HFFc6 (cell line): ENCODE results near the gene NSDHL. TPM values are rescaled to one million over a fixed set of nuclear protein-coding genes. Genes with fewer than 3 reads are reported as not detected.
"Not testable (repeated sequence)": the region's sequence is repeated elsewhere in the genome, so short reads cannot be mapped to it uniquely, and the experiment has no call there.

Experiments
- DNase-seq: peaks from one replicate; pipeline ENCODE4 v3.0.0-alpha.2; 2018
- H3K27ac Mint-ChIP-seq: 2 replicates; pipeline ENCODE4 v1.8.0; 2020; ENCODE audit warnings: mild to moderate bottlenecking, mixed read lengths
- H3K27me3 Mint-ChIP-seq: 2 replicates; pipeline ENCODE4 v1.8.0; 2021; ENCODE audit warnings: mild to moderate bottlenecking, moderate library complexity, mixed read lengths; ENCODE audit not compliant: insufficient read depth
- H3K36me3 Mint-ChIP-seq: 2 replicates; pipeline ENCODE4 v1.8.0; 2021; ENCODE audit warnings: low read depth, mixed read lengths
- H3K4me1 Mint-ChIP-seq: 2 replicates; pipeline ENCODE4 v1.8.0; 2020; ENCODE audit warnings: low read depth, mixed read lengths
- H3K4me3 Mint-ChIP-seq: 2 replicates; pipeline ENCODE4 v1.8.0; 2020; ENCODE audit warnings: mild to moderate bottlenecking, moderate library complexity, mixed read lengths
- H3K9me3 Mint-ChIP-seq: 2 replicates; pipeline ENCODE4 v1.8.0; 2020; ENCODE audit warnings: mild to moderate bottlenecking, mixed read lengths
- CTCF ChIP-seq: fragments of 200-600 bp; sonication (generic); IDR thresholded peaks from 2 replicates; pipeline ENCODE4 v1.5.0; 2021; ENCODE audit warnings: antibody characterized with exemption, mild to moderate bottlenecking
- total RNA-seq, 6 experiments: library from RNA; stranded (reverse); fragmentation: NEBNext Ultra II Directional; extraction: Animal tissue kit (Norgen Biotek cat#: 25700); gene quantifications; 2 replicates in 1 of 6; 3 replicates in 5 of 6; pipeline ENCODE4 v1.2.3, GENCODE V29; 2021

Gene NSDHL
- total RNA-seq, 6 experiments from 2014 or later, result 18.4 to 20.0 (median 19.1) TPM

- TF ChIP-seq CTCF, result no peak
- Mint-ChIP-seq H3K27me3 (no peaks in the 10 kb centered on the region), H3K4me3 (peak overlapping the region; percentile 98), H3K9me3 (no peaks in the 10 kb centered on the region), H3K4me1 (peaks cover 37% of the 10 kb centered on the region), H3K36me3 (peaks cover 4% of the 10 kb centered on the region; the same call in 1 of the 2 replicates), H3K27ac (peak overlapping the region; percentile 87)
- DNase-seq, result no peak
These were observed 528 bp downstream of the NSDHL start for GRCh38 chrX:152831391-152831790.

- DNase-seq, result no peak
- peaks cover 37% of the 10 kb centered on the region for H3K4me1 Mint-ChIP-seq
- H3K9me3 Mint-ChIP-seq, result no peaks in the 10 kb centered on the region
- no peaks in the 10 kb centered on the region for H3K27me3 Mint-ChIP-seq
- H3K36me3 Mint-ChIP-seq, result peaks cover 4% of the 10 kb centered on the region; the same call in 1 of the 2 replicates
- peak overlapping the region; percentile 45; the same call in 1 of the 2 replicates for H3K27ac Mint-ChIP-seq
- H3K4me3 Mint-ChIP-seq, result peak overlapping the region; percentile 98; the same call in 1 of the 2 replicates
- no peak for TF ChIP-seq CTCF
These were observed 1.7 kb downstream of the NSDHL start for GRCh38 chrX:152832520-152832919.

DNA sequence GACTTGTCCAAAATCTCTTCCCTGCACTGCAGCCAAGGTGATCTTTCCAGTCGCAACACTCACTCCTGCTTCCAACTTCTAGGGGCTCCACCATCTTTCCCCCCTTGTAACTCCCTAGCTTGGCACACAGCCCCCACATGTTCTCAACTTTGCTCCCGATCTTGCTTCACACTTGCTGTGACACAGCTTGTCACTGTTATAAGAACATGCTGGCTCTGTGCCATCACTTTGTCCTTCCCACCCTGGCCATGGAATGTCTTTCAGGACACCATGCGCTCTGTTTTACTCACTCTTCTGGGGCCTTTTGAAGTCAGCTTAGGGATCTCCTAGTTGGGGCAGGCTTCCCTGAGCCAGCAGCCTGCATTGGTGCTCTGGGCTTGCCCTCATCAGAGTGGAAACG lies 2.5 kb downstream of the NSDHL start:
- no peaks in the 10 kb centered on the region for H3K27me3 Mint-ChIP-seq
- peaks cover 37% of the 10 kb centered on the region for H3K4me1 Mint-ChIP-seq
- no peak overlapping the region for H3K4me3 Mint-ChIP-seq
- no peaks in the 10 kb centered on the region for H3K9me3 Mint-ChIP-seq
- DNase-seq, result no peak
- TF ChIP-seq CTCF, result no peak
- H3K27ac Mint-ChIP-seq, result no peak overlapping the region
- peaks cover 4% of the 10 kb centered on the region; the same call in 1 of the 2 replicates for H3K36me3 Mint-ChIP-seq

- not testable (repeated sequence) for H3K27ac Mint-ChIP-seq, H3K27me3 Mint-ChIP-seq, H3K4me3 Mint-ChIP-seq, H3K9me3 Mint-ChIP-seq, H3K36me3 Mint-ChIP-seq, DNase-seq
- H3K4me1 Mint-ChIP-seq, result peaks cover 25% of the 10 kb centered on the region
These were observed 4.6 kb downstream of the NSDHL start for GRCh38 chrX:152835470-152835869.

- Mint-ChIP-seq H3K27me3 (no peaks in the 10 kb centered on the region), H3K4me1 (no peaks in the 10 kb centered on the region), H3K27ac (no peak overlapping the region), H3K4me3 (no peak overlapping the region), H3K36me3 (no peaks in the 10 kb centered on the region), H3K9me3 (no peaks in the 10 kb centered on the region)
- DNase-seq, result no peak
- no peak for TF ChIP-seq CTCF
These were observed 12.0 kb downstream of the NSDHL start for GRCh38 chrX:152842772-152843338.

DNA sequence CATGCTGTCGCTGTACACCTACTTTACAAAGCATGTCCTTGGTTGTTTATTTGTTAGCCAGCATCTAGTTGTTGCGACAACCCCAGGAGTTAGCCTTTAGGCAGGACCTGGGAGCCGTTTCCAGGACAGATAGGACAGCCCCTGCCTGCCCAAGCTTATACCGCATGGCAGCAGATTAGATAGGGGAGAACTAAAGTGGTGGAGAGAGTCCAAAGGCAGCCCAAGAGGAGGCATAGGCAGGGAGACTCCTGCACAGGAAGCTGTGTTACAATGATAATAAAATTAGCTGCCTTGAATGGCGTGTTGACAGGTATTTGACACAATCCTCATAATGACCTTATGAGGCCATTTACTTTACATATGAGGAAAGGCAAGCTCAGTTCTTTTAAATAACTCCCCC lies 13.0 kb downstream of the NSDHL start:
- Mint-ChIP-seq H3K27ac (no peak overlapping the region), H3K4me1 (no peaks in the 10 kb centered on the region), H3K27me3 (no peaks in the 10 kb centered on the region), H3K36me3 (no peaks in the 10 kb centered on the region), H3K9me3 (no peaks in the 10 kb centered on the region), H3K4me3 (no peak overlapping the region)
- no peak for DNase-seq
- TF ChIP-seq CTCF, result no peak
